H9 (cell line): ENCODE results near the gene PGF. TPM values are rescaled to one million over a fixed set of nuclear protein-coding genes. Genes with fewer than 3 reads are reported as not detected.

Source experiments
- DNase-seq: peaks from one replicate; pipeline ENCODE4 v3.0.0-alpha.2; 2017
- H2AFZ ChIP-seq: one replicate; pipeline ENCODE4 v1.6.1; 2013; ENCODE audit warnings: mild to moderate bottlenecking, low read length, control low read depth, moderate library complexity
- H2AK5ac ChIP-seq: 2 replicates; pipeline ENCODE4 v1.6.1; 2013; ENCODE audit warnings: low read length, control low read depth, mixed read lengths; ENCODE audit not compliant: insufficient read length
- H2BK120ac ChIP-seq: one replicate; pipeline ENCODE4 v1.6.1; 2013; ENCODE audit warnings: low read depth, mild to moderate bottlenecking, low read length, control low read depth, inconsistent platforms; ENCODE audit not compliant: poor library complexity, severe bottlenecking
- H2BK12ac ChIP-seq: 2 replicates; pipeline ENCODE4 v1.6.1; 2013; ENCODE audit warnings: low read length, control low read depth, mixed read lengths, low read depth; ENCODE audit not compliant: insufficient read length
- H2BK15ac ChIP-seq: 2 replicates; pipeline ENCODE4 v1.6.1; 2013; ENCODE audit warnings: low read depth, low read length, control low read depth
- H2BK20ac ChIP-seq: one replicate; pipeline ENCODE4 v1.6.1; 2013; ENCODE audit warnings: low read depth, mild to moderate bottlenecking, low read length, control low read depth, inconsistent platforms; ENCODE audit not compliant: poor library complexity, severe bottlenecking
- H2BK5ac ChIP-seq: 2 replicates; pipeline ENCODE4 v1.6.1; 2013; ENCODE audit warnings: low read length, control low read depth, mixed read lengths; ENCODE audit not compliant: insufficient read length
- H3K14ac ChIP-seq: 2 replicates; pipeline ENCODE4 v1.6.1; 2013; ENCODE audit warnings: low read length, control low read depth; ENCODE audit not compliant: insufficient read depth
- H3K18ac ChIP-seq: 2 replicates; pipeline ENCODE4 v1.6.1; 2013; ENCODE audit warnings: low read depth, mild to moderate bottlenecking, mixed read lengths, low read length, control low read depth; ENCODE audit not compliant: insufficient read length
- H3K23ac ChIP-seq: 2 replicates; pipeline ENCODE4 v1.6.1; 2013; ENCODE audit warnings: low read length, control low read depth, mixed read lengths, low read depth; ENCODE audit not compliant: insufficient read length
- H3K23me2 ChIP-seq: 2 replicates; pipeline ENCODE4 v1.6.1; 2013; ENCODE audit warnings: low read depth, mild to moderate bottlenecking, mixed read lengths, low read length, control low read depth; ENCODE audit not compliant: insufficient read length, poor library complexity, severe bottlenecking
- H3K27ac ChIP-seq: 2 replicates; pipeline ENCODE4 v1.5.1; 2013; ENCODE audit warnings: low read length, control low read depth, mixed read lengths, low read depth; ENCODE audit not compliant: insufficient read length
- H3K27me3 ChIP-seq: 2 replicates; pipeline ENCODE4 v1.6.1; 2013; ENCODE audit warnings: low read length, control low read depth, inconsistent platforms; ENCODE audit not compliant: insufficient read depth
- H3K4ac ChIP-seq: 2 replicates; pipeline ENCODE4 v1.6.1; 2013; ENCODE audit warnings: low read depth, mild to moderate bottlenecking, control low read depth, inconsistent platforms, low read length, moderate library complexity
- H3K4me1 ChIP-seq: 2 replicates; pipeline ENCODE4 v1.6.1; 2013; ENCODE audit warnings: low read length, control low read depth, inconsistent platforms; ENCODE audit not compliant: insufficient read depth
- H3K4me2 ChIP-seq: 2 replicates; pipeline ENCODE4 v1.6.1; 2013; ENCODE audit warnings: low read length, control low read depth, mixed read lengths; ENCODE audit not compliant: insufficient read length, insufficient read depth
- H3K56ac ChIP-seq: 2 replicates; pipeline ENCODE4 v1.6.1; 2013; ENCODE audit warnings: low read depth, mild to moderate bottlenecking, mixed read lengths, low read length, control low read depth; ENCODE audit not compliant: insufficient read length
- H3K79me1 ChIP-seq: 2 replicates; pipeline ENCODE4 v1.6.1; 2013; ENCODE audit warnings: low read depth, mild to moderate bottlenecking, moderate library complexity, low read length, control low read depth, inconsistent platforms; ENCODE audit not compliant: insufficient read depth, poor library complexity, severe bottlenecking
- H3K79me2 ChIP-seq: 2 replicates; pipeline ENCODE4 v1.6.1; 2013; ENCODE audit warnings: low read length, control low read depth, inconsistent platforms; ENCODE audit not compliant: insufficient read depth
- H3K9ac ChIP-seq: 2 replicates; pipeline ENCODE4 v1.6.1; 2013; ENCODE audit warnings: low read length, control low read depth, mixed read lengths; ENCODE audit not compliant: insufficient read length; ENCODE audit errors: extremely low read depth
- H3K9me3 ChIP-seq: one replicate; pipeline ENCODE4 v1.6.1; 2013; ENCODE audit warnings: low read depth, low read length, inconsistent platforms; ENCODE audit not compliant: control insufficient read depth
- H3T11ph ChIP-seq: one replicate; pipeline ENCODE4 v1.6.1; 2013; ENCODE audit warnings: mild to moderate bottlenecking, low read length, control low read depth, inconsistent platforms
- H4K20me1 ChIP-seq: one replicate; pipeline ENCODE4 v1.6.1; 2013; ENCODE audit not compliant: control insufficient read depth, insufficient read length, insufficient read depth
- H4K5ac ChIP-seq: 2 replicates; pipeline ENCODE4 v1.6.1; 2013; ENCODE audit warnings: low read depth, mild to moderate bottlenecking, mixed read lengths, low read length, control low read depth; ENCODE audit not compliant: insufficient read length
- H4K8ac ChIP-seq: replicated peaks from 2 replicates; pipeline ENCODE4 v1.6.1; 2013; ENCODE audit warnings: low read length, control low read depth, mixed read lengths, low read depth; ENCODE audit not compliant: insufficient read length
- H4K91ac ChIP-seq: 2 replicates; pipeline ENCODE4 v1.6.1; 2013; ENCODE audit warnings: low read depth, mild to moderate bottlenecking, moderate library complexity, mixed read lengths, low read length, control low read depth; ENCODE audit not compliant: insufficient read length
- H3K27ac Mint-ChIP-seq, 3 experiments: 2 replicates in 2 of 3; 3 replicates in 1 of 3; pipeline ENCODE4 v1.8.0; 2020 to 2021; ENCODE audit warnings: mixed read lengths in 3 of 3, mild to moderate bottlenecking in 1 of 3, moderate library complexity in 1 of 3
- H3K27me3 Mint-ChIP-seq: 2 replicates; pipeline ENCODE4 v1.8.0; 2021; ENCODE audit warnings: low read depth, mild to moderate bottlenecking, moderate library complexity, mixed read lengths
- H3K36me3 Mint-ChIP-seq, 3 experiments: 2 replicates in 2 of 3; 3 replicates in 1 of 3; pipeline ENCODE4 v1.8.0; 2020 to 2021; ENCODE audit warnings: low read depth in 3 of 3, mixed read lengths in 3 of 3; ENCODE audit not compliant: insufficient read depth in 1 of 3
- H3K4me1 Mint-ChIP-seq, 2 experiments: 2 replicates each; pipeline ENCODE4 v1.8.0; 2020; ENCODE audit warnings: mixed read lengths in 2 of 2
- H3K4me3 Mint-ChIP-seq, 2 experiments: 2 replicates in 1 of 2; 3 replicates in 1 of 2; pipeline ENCODE4 v1.8.0; 2020 to 2021; ENCODE audit warnings: mild to moderate bottlenecking in 2 of 2, mixed read lengths in 2 of 2, moderate library complexity in 1 of 2
- H3K9me3 Mint-ChIP-seq, 2 experiments: 2 replicates in 1 of 2; 3 replicates in 1 of 2; pipeline ENCODE4 v1.8.0; 2020; ENCODE audit warnings: mild to moderate bottlenecking in 2 of 2, mixed read lengths in 2 of 2, moderate library complexity in 1 of 2
- CTCF ChIP-seq: fragments of 200-600 bp; sonication (generic); conservative IDR thresholded peaks from 3 replicates; pipeline ENCODE4 v1.8.0; 2021; ENCODE audit warnings: antibody characterized with exemption, mild to moderate bottlenecking
- WGBS: extraction: QIAGEN DNeasy Blood & Tissue Kit; methylation state at CpG from one replicate; pipeline ENCODE4 v1.1.7; 2013; ENCODE audit warnings: missing lambda C conversion rate, low lambda C conversion rate, mixed read lengths; ENCODE audit not compliant: insufficient read length; ENCODE audit errors: extremely low coverage; 5-methylcytosine and 5-hydroxymethylcytosine counted together
- total RNA-seq: library from RNA; stranded (reverse); gene quantifications from 2 replicates; pipeline ENCODE4 v1.2.1, GENCODE V29; 2021

PGF gene
- total RNA-seq, 1 experiment from 2014 or later = 2.3 TPM

DNA sequence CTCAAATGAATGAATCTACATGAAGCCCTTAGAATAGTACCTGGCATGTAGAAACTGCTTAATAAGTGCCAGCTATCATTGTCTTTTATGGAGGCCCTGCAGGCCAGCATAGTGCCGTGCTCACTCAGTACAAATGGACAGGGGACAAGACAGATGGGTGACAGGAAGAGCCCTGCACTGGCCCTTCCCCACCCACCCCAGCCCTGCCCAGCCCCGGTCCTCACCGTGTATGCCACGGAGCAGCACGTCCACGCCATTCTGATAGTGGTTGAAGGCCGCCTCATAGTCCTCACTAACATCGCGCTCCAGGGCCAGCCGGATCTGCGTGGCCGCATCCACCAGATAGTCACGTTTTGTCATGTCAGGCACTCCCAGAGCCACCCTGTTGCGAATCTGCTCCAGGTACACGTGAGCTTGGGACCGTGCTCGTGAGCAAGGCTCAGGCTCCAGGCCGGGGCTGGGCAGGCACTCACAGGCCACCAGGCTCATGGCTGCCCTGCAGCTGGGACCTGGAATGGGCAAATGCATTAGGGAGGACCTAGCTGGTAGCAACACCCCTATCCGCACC, 34.3 kb downstream of the PGF start:
- H2BK20ac ChIP-seq = no peak overlapping the region
- H3K14ac ChIP-seq = no peak overlapping the region
- Mint-ChIP-seq H3K36me3 (peaks cover 0 to 6% (median 0%) of the 10 kb centered on the region in 3 experiments; a peak in 2 of 7 replicates), H3K4me1 (peaks cover 6 to 7% of the 10 kb centered on the region in 2 experiments; a peak in 3 of 4 replicates), H3K9me3 (no peaks in the 10 kb centered on the region), H3K27me3 (peaks cover 8% of the 10 kb centered on the region), H3K27ac (no peak overlapping the region), H3K4me3 (no peak overlapping the region)
- no peak overlapping the region for H3K23ac ChIP-seq
- H4K20me1 ChIP-seq = no peaks in the 10 kb centered on the region
- no peak overlapping the region for H3K18ac ChIP-seq
- no peak overlapping the region for H3K4ac ChIP-seq
- no peak for DNase-seq
- H3T11ph ChIP-seq = no peak overlapping the region
- H2BK120ac ChIP-seq = no peak overlapping the region
- H3K9ac ChIP-seq = no peak overlapping the region
- no peak overlapping the region for H2BK12ac ChIP-seq
- H3K79me1 ChIP-seq = no peaks in the 10 kb centered on the region
- H3K79me2 ChIP-seq = no peaks in the 10 kb centered on the region
- no peak overlapping the region for H2AFZ ChIP-seq
- no peak overlapping the region for H4K5ac ChIP-seq
- no peak overlapping the region for H3K4me2 ChIP-seq
- H3K23me2 ChIP-seq = peaks cover 4% of the 10 kb centered on the region
- TF ChIP-seq CTCF = no peak
- no peaks in the 10 kb centered on the region for H3K9me3 ChIP-seq
- H2AK5ac ChIP-seq = no peak overlapping the region
- WGBS = no CpG with 5 or more reads among the region's 19 CpGs
- H2BK15ac ChIP-seq = no peak overlapping the region
- H4K91ac ChIP-seq = no peak overlapping the region
- no peak overlapping the region for H3K27ac ChIP-seq
- no peak overlapping the region for H4K8ac ChIP-seq
- H3K27me3 ChIP-seq = no peaks in the 10 kb centered on the region
- H2BK5ac ChIP-seq = no peak overlapping the region
- no peaks in the 10 kb centered on the region; the same call in 1 of the 2 replicates for H3K4me1 ChIP-seq
- no peak overlapping the region for H3K56ac ChIP-seq
